Heart left ventricle (tissue), 13 donors: ENCODE results near the gene AKNA.

Source experiments
- CTCF ChIP-seq, 12 donors: fragments of 200-600 bp; sonication (generic) in 4 of 12; IDR thresholded peaks; one replicate each; pipeline versions ENCODE4 v1.5.0 to v1.8.0; 2018 to 2022; ENCODE audit warnings: antibody characterized with exemption in 12 of 12, mild to moderate bottlenecking in 5 of 12
- POLR2A ChIP-seq, 2 donors: fragments of 450-650 bp; IDR thresholded peaks; one replicate each; pipeline ENCODE4 v1.6.1; 2017; ENCODE audit warnings: antibody characterized with exemption in 2 of 2, mild to moderate bottlenecking in 2 of 2, moderate library complexity in 2 of 2
- donor health status: ischemic (EF 13 %, LVEDD 7.1; RV severe dilation, severe dysfunction).
- donor health status: DM: no; HTN: yes; CAD: no.
- donor health status: DM: no; HTN: no; CAD: no.
- donor health status: ischemic (EF 25% LVEDD 6.9; RV normal size, moderate dysfunction).
- donor health status: ischemic (EF 25% LVEDD 5.7; RV mildly dilated, moderate dysfunction).
- donor health status: ischemic (EF 35%, LVEDD 5.7; RV mildly dilated, moderate dysfunction).
- donor health status: nonischemic (EF 11% LVEDD 7.7; RV severe dilation, severe dysfunction).
- donor health status: DM: yes; HTN: yes; CAD: no.
- donor health status: PGD.
- donor health status: ischemic (EF 29% LVEDD 5.4; RV normal size, mild dysfunction).
- donor health status: nonischemic (EF 23%, LVEDD 6.1; RV moderate dilation, normal function).

DNA sequence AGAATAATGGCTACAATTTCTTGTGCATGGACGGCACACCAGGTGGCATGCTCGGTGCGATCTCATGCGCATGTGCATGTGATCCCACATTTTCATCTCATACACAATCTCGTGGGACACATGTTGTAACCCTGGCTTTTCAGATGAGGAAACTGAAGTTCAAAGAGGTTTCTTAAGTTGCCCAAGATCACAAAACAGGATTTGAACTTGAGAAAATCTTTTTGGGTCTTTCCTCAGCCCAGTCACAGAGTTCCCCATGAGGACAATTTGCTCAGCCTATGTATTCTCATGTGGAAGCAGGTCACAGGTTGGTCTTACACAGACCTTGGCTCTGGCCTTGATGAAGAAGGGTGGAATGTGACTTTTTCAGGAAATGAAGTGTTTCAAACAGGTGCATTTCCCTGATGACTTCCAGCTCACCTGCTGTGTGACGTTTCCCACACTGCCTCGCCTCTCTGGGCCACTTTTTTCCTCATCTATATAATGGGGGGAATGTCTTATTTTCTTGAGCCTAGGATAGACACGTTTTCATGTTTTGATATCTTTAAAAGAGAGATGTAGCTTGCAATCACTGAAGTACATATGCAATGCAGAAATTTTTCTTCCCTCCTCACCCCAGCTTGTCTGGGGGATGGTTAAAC lies 71.9 kb downstream of the AKNA start:
- TF ChIP-seq CTCF (IDR thresholded peaks at IDR 0.05) (no peak), POLR2A (IDR thresholded peaks at IDR 0.05) (no peak)
